Measurements from ENCODE around the gene MPPE1. TPM values are rescaled to one million over a fixed set of nuclear protein-coding genes. Genes with fewer than 3 reads are reported as not detected.

MPPE1 gene
- total RNA-seq, 6 donors from 2014 or later: 37.4 to 114 (median 75.3) TPM

- Histone ChIP-seq H3K36me3 (peaks cover 0 to 20% (median 4%) of the 10 kb centered on the region in 4 donors), H3K4me3 (peak overlapping the region; percentile 40 to 73 (median 60)), H3K4me1 (peaks cover 13 to 28% (median 16%) of the 10 kb centered on the region in 4 donors), H3K9me3 (no peaks in the 10 kb centered on the region), H3K27me3 (no peaks in the 10 kb centered on the region), H3K27ac (peak overlapping the region; percentile 99 to 100 (median 100))
- WGBS, 2 donors: 5 to 9% methylated on average over 7 to 8 of the region's 13 CpGs
- DNase-seq: no peak
- TF ChIP-seq CTCF (IDR thresholded peaks at IDR 0.05) (no peak), POLR2AphosphoS5 (IDR thresholded peaks at IDR 0.05) (no peak), EP300 (IDR thresholded peaks at IDR 0.05) (no peak), POLR2A (IDR thresholded peaks at IDR 0.05) (no peak)
- ATAC-seq (ENCODE audit: low FRiP score in 2 of 2): no peak
These were observed 941 bp upstream of the MPPE1 start for GRCh38 chr18:11909061-11909455.

- TF ChIP-seq CTCF (IDR thresholded peaks at IDR 0.05) (no peak), POLR2AphosphoS5 (IDR thresholded peaks at IDR 0.05) (no peak), EP300 (IDR thresholded peaks at IDR 0.05) (no peak), POLR2A (IDR thresholded peaks at IDR 0.05) (no peak)
- H3K36me3 ChIP-seq: peaks cover 0 to 38% (median 6%) of the 10 kb centered on the region in 4 donors
- ATAC-seq (ENCODE audit: low FRiP score in 2 of 2) (no peak), DNase-seq (no peak)
- H3K9me3 ChIP-seq: no peaks in the 10 kb centered on the region
- peak overlapping the region; percentile 99 to 100 (median 100) for H3K27ac ChIP-seq
- no peaks in the 10 kb centered on the region for H3K27me3 ChIP-seq
- peaks cover 13 to 28% (median 16%) of the 10 kb centered on the region in 4 donors for H3K4me1 ChIP-seq
- peak overlapping the region; percentile 59 to 73 (median 61) for H3K4me3 ChIP-seq
- 69 to 72% methylated on average over 20 of the region's 20 CpGs for WGBS, 2 donors
These were observed 917 bp downstream of the MPPE1 start for GRCh38 chr18:11906926-11907874.

GRCh38 chr18:11906176-11906575, 1.9 kb downstream of the MPPE1 start:
- 74 to 91% methylated on average over 1 of the region's 1 CpG for WGBS, 2 donors

GRCh38 chr18:11905613-11906012, 2.5 kb downstream of the MPPE1 start:
- ATAC-seq (ENCODE audit: low FRiP score in 2 of 2): no peak
- Histone ChIP-seq H3K27me3 (no peaks in the 10 kb centered on the region), H3K27ac (no peak overlapping the region), H3K9me3 (no peaks in the 10 kb centered on the region), H3K4me3 (no peak overlapping the region), H3K36me3 (peaks cover 0 to 41% (median 8%) of the 10 kb centered on the region in 4 donors), H3K4me1 (peaks cover 13 to 28% (median 16%) of the 10 kb centered on the region in 4 donors)
- no peak for TF ChIP-seq POLR2A (IDR thresholded peaks at IDR 0.05)
- TF ChIP-seq CTCF (IDR thresholded peaks at IDR 0.05): no peak
- TF ChIP-seq POLR2AphosphoS5 (IDR thresholded peaks at IDR 0.05): no peak
- no peak for TF ChIP-seq EP300 (IDR thresholded peaks at IDR 0.05)
- WGBS, 2 donors: 59 to 71% methylated on average over 4 of the region's 4 CpGs
- DNase-seq: no peak

More at GRCh38 chr18:11906176-11906575, 1.9 kb downstream of the MPPE1 start:
- ATAC-seq (ENCODE audit: low FRiP score in 2 of 2) (no peak), DNase-seq (no peak)
- H3K27me3 ChIP-seq: no peaks in the 10 kb centered on the region
- H3K27ac ChIP-seq: no peak overlapping the region
- peaks cover 0 to 41% (median 8%) of the 10 kb centered on the region in 4 donors for H3K36me3 ChIP-seq
- no peak for TF ChIP-seq POLR2AphosphoS5 (IDR thresholded peaks at IDR 0.05)
- no peak for TF ChIP-seq POLR2A (IDR thresholded peaks at IDR 0.05)
- TF ChIP-seq EP300 (IDR thresholded peaks at IDR 0.05): no peak
- TF ChIP-seq CTCF (IDR thresholded peaks at IDR 0.05): no peak
- H3K9me3 ChIP-seq: no peaks in the 10 kb centered on the region
- H3K4me1 ChIP-seq: peaks cover 13 to 28% (median 16%) of the 10 kb centered on the region in 4 donors
- H3K4me3 ChIP-seq: no peak overlapping the region

Measured in upper lobe of left lung (tissue), 6 donors.